ENCODE results near the gene CDHR2. TPM values are rescaled to one million over a fixed set of nuclear protein-coding genes. Genes with fewer than 3 reads are reported as not detected.

CDHR2 gene
- total and polyA plus RNA-seq, 2 donors (not counting 3 experiments of a cell fraction or from before 2014, with no cell fraction given), result not detected

GRCh38 chr5:176642675-176643490 is 93.7 kb downstream of the CDHR2 start:
- Histone ChIP-seq H3K9me1 (replicated peaks; ENCODE audit: control insufficient read depth, extremely low read depth, insufficient read depth, low read length) (no peaks in the 10 kb centered on the region), H3K27ac (ENCODE audit: insufficient read depth, low read depth, low read length) (no peak overlapping the region), H3K27me3 (ENCODE audit: control insufficient read depth in 2 of 2, insufficient read depth in 2 of 2, low read length in 2 of 2) (peaks cover 0 to 4% of the 10 kb centered on the region in 2 experiments), H3K4me2 (ENCODE audit: insufficient read depth, low read length) (no peak overlapping the region), H3K79me2 (ENCODE audit: control insufficient read depth, insufficient read depth, low read length) (no peaks in the 10 kb centered on the region), H3K4me1 (ENCODE audit: control insufficient read depth, extremely low read depth, insufficient read depth, low read length) (peaks cover 4% of the 10 kb centered on the region), H3K9ac (replicated peaks; ENCODE audit: extremely low read depth, insufficient read depth, low read length) (no peak overlapping the region), H3K4me3 (replicated peaks in 1 of 3; ENCODE audit: insufficient read depth in 1 of 3, low read depth in 1 of 3, low read length in 3 of 3) (no peak overlapping the region), H2AFZ (ENCODE audit: low read depth, low read length) (no peak overlapping the region), H3K9me3 (replicated peaks; ENCODE audit: control insufficient read depth, insufficient read depth, low read length) (no peaks in the 10 kb centered on the region), H3K36me3 (ENCODE audit: control insufficient read depth in 2 of 2, extremely low read depth in 1 of 2, insufficient read depth in 2 of 2, low read length in 2 of 2) (no peaks in the 10 kb centered on the region), H4K20me1 (replicated peaks; ENCODE audit: control insufficient read depth, extremely low read depth, insufficient read depth, low read length) (no peaks in the 10 kb centered on the region)
- dilution Hi-C loops (cut with MboI; ENCODE audit: extremely low pct_ligation_motif_present, low sequenced_read_pairs), result no loop called here
- DNase-seq (ENCODE audit: low read depth, low spot score), result no peak
- FAIRE-seq, result no peak
- BruUV-seq (replicated peaks), result no TSS peak
- ChIA-PET CTCF (interaction anchor here (0.6 to 1.6 kb wide), 2 partner anchors 18 kb away, joined by 3 read pairs; no protein-coding TSS in a partner anchor), POLR2A (no interaction called here)
- TF ChIP-seq, protein P1, sequence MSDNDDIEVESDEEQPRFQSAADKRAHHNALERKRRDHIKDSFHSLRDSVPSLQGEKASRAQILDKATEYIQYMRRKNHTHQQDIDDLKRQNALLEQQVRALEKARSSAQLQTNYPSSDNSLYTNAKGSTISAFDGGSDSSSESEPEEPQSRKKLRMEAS (IDR thresholded peaks at IDR 0.05; ENCODE audit: insufficient read depth, insufficient read length), result no peak
- TF ChIP-seq JUN (IDR thresholded peaks at IDR 0.05; ENCODE audit: borderline replicate concordance, insufficient read depth, insufficient read length, low read depth) (no peak), MYC (IDR thresholded peaks at IDR 0.05; ENCODE audit: low read depth, low read length) (no peak), FOS (IDR thresholded peaks at IDR 0.05; ENCODE audit: borderline replicate concordance, insufficient read depth, low read length) (no peak), EZH2 (IDR thresholded peaks at IDR 0.05; ENCODE audit: borderline replicate concordance, low read depth, low read length, severe bottlenecking) (no peak), POLR2AphosphoS5 (IDR thresholded peaks at IDR 0.05; ENCODE audit: insufficient read depth, low read depth, low read length) (no peak), POLR2A (IDR thresholded peaks at IDR 0.05; ENCODE audit: low read depth, low read length) (no peak), GATA2 (IDR thresholded peaks at IDR 0.05; ENCODE audit: insufficient read depth, insufficient read length, low read depth, low read length) (no peak)
- TF ChIP-seq, protein P2, sequence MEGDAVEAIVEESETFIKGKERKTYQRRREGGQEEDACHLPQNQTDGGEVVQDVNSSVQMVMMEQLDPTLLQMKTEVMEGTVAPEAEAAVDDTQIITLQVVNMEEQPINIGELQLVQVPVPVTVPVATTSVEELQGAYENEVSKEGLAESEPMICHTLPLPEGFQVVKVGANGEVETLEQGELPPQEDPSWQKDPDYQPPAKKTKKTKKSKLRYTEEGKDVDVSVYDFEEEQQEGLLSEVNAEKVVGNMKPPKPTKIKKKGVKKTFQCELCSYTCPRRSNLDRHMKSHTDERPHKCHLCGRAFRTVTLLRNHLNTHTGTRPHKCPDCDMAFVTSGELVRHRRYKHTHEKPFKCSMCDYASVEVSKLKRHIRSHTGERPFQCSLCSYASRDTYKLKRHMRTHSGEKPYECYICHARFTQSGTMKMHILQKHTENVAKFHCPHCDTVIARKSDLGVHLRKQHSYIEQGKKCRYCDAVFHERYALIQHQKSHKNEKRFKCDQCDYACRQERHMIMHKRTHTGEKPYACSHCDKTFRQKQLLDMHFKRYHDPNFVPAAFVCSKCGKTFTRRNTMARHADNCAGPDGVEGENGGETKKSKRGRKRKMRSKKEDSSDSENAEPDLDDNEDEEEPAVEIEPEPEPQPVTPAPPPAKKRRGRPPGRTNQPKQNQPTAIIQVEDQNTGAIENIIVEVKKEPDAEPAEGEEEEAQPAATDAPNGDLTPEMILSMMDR (IDR thresholded peaks at IDR 0.05; ENCODE audit: extremely low read depth in 1 of 2, insufficient read depth in 1 of 2, low read depth in 1 of 2, low read length in 2 of 2), result no peak
- intact Hi-C loops (cut with micrococcal nuclease), result loop anchor here (1.0 kb wide), 1 partner anchor 106 kb away; the partner anchor contains the start of gene RNF44

All from endothelial cell of umbilical vein (primary cell).